ENCODE measurements around the gene VEZF1. TPM values are rescaled to one million over a fixed set of nuclear protein-coding genes. Genes with fewer than 3 reads are reported as not detected.
"Not testable (repeated sequence)": the region's sequence is repeated elsewhere in the genome, so short reads cannot be mapped to it uniquely, and the experiment has no call there.

The VEZF1 gene
- total RNA-seq, 5 donors from 2014 or later (not counting 1 experiment from before 2014, with no cell fraction given) = 43.1 to 68.1 (median 63.8) TPM

DNA sequence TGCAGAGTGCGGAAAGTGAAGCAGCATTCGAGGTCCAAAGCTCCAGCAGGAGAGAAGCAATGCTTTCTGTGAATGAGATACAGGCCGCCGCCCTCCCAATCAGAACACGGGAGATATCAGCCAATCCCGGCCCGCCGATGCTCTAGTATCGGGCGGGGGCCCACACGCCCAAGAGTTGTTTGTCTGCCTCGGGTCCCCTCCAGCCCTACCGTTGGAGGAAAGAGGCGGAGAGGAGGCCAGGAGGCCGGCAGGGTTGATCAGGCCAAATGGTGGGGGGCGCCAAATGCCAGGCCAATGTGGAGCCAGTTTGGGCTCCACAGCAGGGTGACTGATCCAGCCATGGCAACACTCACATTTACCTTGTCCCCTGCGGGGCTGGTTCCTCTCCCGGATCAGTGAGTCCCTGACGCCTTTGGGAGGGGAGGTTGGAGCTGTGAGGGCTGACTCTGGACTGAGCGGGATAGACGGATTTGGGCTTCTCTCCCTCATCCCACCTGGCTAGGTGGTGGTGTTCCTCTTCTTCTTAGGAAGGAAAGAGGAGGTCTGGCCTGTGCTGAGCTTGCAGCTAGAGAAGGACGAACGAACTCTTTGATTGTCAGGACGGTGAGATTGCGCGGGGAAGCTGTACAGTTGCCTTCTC lies 22.4 kb downstream of the VEZF1 start:
- no peaks in the 10 kb centered on the region for H3K9me3 ChIP-seq
- H3K4me3 Mint-ChIP-seq = no peak overlapping the region
- H3K9me3 Mint-ChIP-seq = no peaks in the 10 kb centered on the region
- H3K36me3 Mint-ChIP-seq = no peaks in the 10 kb centered on the region
- no peaks in the 10 kb centered on the region for H3K36me3 ChIP-seq (ENCODE audit: control insufficient read depth in 2 of 2, extremely low read depth in 1 of 2, insufficient read depth in 1 of 2, low read length in 1 of 2)
- H3K27me3 ChIP-seq (replicated peaks in 1 of 2; ENCODE audit: control insufficient read depth in 2 of 2, extremely low read depth in 1 of 2, insufficient read depth in 2 of 2, low read length in 1 of 2) = peaks cover 0 to 7% of the 10 kb centered on the region in 2 experiments
- no peak overlapping the region for H3K4me3 ChIP-seq (ENCODE audit: control insufficient read depth in 1 of 2, extremely low read depth in 1 of 2, low read length in 1 of 2)
- POLR2A ChIA-PET = no interaction called here
- no peak overlapping the region for H3K27ac Mint-ChIP-seq
- CTCF ChIA-PET = no interaction called here
- H3K27ac ChIP-seq (ENCODE audit: low read length) = no peak overlapping the region
- H3K4me1 ChIP-seq (ENCODE audit: control insufficient read depth in 1 of 2, extremely low read depth in 1 of 2, insufficient read depth in 2 of 2, low read length in 2 of 2) = no peaks in the 10 kb centered on the region
- peaks cover 0 to 3% of the 10 kb centered on the region in 2 donors for H3K27me3 Mint-ChIP-seq
- no peaks in the 10 kb centered on the region for H3K4me1 Mint-ChIP-seq
- DNase-seq (no peak), ATAC-seq (replicated peaks in 1 of 4) (no peak)
- 94% methylated on average over 21 of the region's 26 CpGs for WGBS (ENCODE audit: insufficient coverage)

DNA sequence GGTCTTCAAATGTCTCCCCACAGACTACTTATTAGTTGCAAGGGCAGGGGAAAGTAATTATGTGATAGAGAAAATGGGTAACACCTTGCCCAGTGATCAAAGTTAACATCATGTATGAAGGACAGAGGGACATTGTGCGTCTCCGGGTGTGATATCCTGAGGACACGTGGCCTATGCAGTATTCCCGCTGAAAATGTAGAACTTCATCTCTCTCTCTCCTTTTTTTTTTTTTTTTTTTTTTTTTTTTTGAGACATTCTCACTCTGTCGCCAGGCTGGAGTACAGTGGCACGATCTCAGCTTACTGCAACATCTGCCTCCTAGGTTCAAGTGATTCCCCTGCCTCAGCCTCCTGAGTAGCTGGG lies 24.9 kb downstream of the VEZF1 start:
- Mint-ChIP-seq H3K36me3 (no peaks in the 10 kb centered on the region), H3K4me1 (no peaks in the 10 kb centered on the region), H3K27me3 (peaks cover 0 to 11% of the 10 kb centered on the region in 2 donors), H3K27ac (no peak overlapping the region), H3K9me3 (no peaks in the 10 kb centered on the region), H3K4me3 (no peak overlapping the region)
- Histone ChIP-seq H3K27me3 (replicated peaks in 1 of 2; ENCODE audit: control insufficient read depth in 2 of 2, extremely low read depth in 1 of 2, insufficient read depth in 2 of 2, low read length in 1 of 2) (peaks cover 0 to 17% of the 10 kb centered on the region in 2 experiments), H3K27ac (ENCODE audit: low read length) (no peak overlapping the region), H3K4me1 (ENCODE audit: control insufficient read depth in 1 of 2, extremely low read depth in 1 of 2, insufficient read depth in 2 of 2, low read length in 2 of 2) (no peaks in the 10 kb centered on the region), H3K4me3 (ENCODE audit: control insufficient read depth in 1 of 2, extremely low read depth in 1 of 2, low read length in 1 of 2) (no peak overlapping the region), H3K36me3 (ENCODE audit: control insufficient read depth in 2 of 2, extremely low read depth in 1 of 2, insufficient read depth in 1 of 2, low read length in 1 of 2) (no peaks in the 10 kb centered on the region), H3K9me3 (no peaks in the 10 kb centered on the region)
- ATAC-seq (replicated peaks in 1 of 4) = no peak
- ChIA-PET POLR2A (no interaction called here), CTCF (no interaction called here)
- no peak for DNase-seq
- WGBS (ENCODE audit: insufficient coverage) = no CpG with 5 or more reads among the region's 6 CpGs

DNA sequence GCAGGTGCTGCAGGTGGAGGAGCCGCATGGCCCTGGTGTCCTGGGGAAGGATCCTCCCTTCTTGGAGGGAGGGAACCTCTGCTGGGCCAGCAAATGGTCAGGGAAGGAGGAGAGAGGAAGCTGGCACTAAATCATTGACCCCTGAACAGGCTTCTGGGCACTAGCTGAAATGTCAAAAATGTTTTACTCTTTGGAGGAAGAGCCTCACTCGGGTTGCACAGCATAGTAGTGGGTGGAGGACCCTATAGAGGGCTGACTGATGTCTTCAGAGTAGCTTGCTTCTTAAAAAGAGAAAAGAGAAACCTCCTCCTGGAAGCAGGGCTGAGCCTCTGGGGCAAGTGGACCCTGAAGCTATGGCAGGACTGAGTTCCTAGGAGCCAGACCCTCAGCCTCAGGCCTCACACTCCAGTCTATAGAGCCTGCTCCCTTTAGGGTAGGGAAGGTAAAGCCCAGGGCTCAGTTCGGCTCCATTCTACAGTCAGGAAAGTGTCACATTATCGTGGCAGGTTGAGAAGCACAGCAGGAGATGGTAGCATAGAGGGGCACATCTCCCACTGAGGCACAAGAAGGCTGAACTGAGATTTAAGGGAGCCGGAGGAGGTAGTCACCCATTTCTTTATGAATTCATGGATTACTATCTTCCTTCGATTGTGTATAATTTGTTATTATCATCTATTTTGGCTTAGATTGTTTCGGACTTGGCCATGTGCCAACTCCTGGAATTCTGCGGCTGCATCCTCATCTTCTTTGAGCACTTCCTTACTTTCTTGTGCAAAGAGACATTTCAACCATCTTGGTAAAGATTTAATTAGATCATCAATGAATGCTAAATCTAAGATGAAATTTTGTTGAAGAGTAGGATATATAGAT lies 25.5 kb downstream of the VEZF1 start:
- POLR2A ChIA-PET = interaction anchor here in 1 of 2 donors (0.6 kb wide), 1 partner anchor 40 kb away, joined by 3 read pairs; no protein-coding TSS in a partner anchor
- ATAC-seq (replicated peaks in 1 of 4) = no peak
- 80% methylated on average over 1 of the region's 8 CpGs for WGBS (ENCODE audit: insufficient coverage)

DNA sequence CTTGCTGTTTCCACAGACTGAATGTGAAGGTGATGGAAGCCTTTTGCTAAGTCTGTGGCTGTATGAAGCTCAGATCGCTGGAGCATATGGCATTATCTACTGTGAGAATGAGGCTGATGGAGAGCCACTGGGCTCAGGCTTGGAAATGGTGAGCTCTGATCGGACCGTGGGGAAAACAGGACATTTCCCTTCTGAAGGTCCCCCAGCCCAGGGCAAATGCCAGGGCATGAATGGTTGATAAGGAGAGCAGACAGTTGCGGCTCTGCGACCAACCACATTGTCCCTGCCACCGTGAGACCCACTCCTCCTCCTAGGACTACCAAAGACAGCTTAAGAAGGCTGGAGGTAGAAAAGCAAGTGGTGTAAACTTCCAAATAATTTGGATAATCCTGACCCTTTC lies 28.1 kb downstream of the VEZF1 start:
- no peak for ATAC-seq (replicated peaks in 1 of 4)
- Mint-ChIP-seq H3K36me3 (no peaks in the 10 kb centered on the region), H3K9me3 (no peaks in the 10 kb centered on the region), H3K27me3 (peaks cover 7 to 18% of the 10 kb centered on the region in 2 donors), H3K4me1 (peaks cover 17 to 21% (median 18%) of the 10 kb centered on the region in 3 donors), H3K27ac (no peak overlapping the region), H3K4me3 (no peak overlapping the region)
- DNase-seq = no peak
- Histone ChIP-seq H3K36me3 (ENCODE audit: control insufficient read depth in 2 of 2, extremely low read depth in 1 of 2, insufficient read depth in 1 of 2, low read length in 1 of 2) (no peaks in the 10 kb centered on the region), H3K4me3 (ENCODE audit: control insufficient read depth in 1 of 2, extremely low read depth in 1 of 2, low read length in 1 of 2) (no peak overlapping the region), H3K27ac (ENCODE audit: low read length) (no peak overlapping the region), H3K27me3 (replicated peaks in 1 of 2; ENCODE audit: control insufficient read depth in 2 of 2, extremely low read depth in 1 of 2, insufficient read depth in 2 of 2, low read length in 1 of 2) (peaks cover 2 to 22% of the 10 kb centered on the region in 2 experiments), H3K9me3 (no peaks in the 10 kb centered on the region), H3K4me1 (ENCODE audit: control insufficient read depth in 1 of 2, extremely low read depth in 1 of 2, insufficient read depth in 2 of 2, low read length in 2 of 2) (peaks cover 7 to 15% of the 10 kb centered on the region in 2 experiments)
- CTCF ChIA-PET = interaction anchor here (0.6 to 1.1 kb wide), 2 partner anchors 13 to 62 kb away, joined by 3 read pairs; no protein-coding TSS in a partner anchor
- 88% methylated on average over 3 of the region's 6 CpGs for WGBS (ENCODE audit: insufficient coverage)
- POLR2A ChIA-PET = interaction anchor here (0.6 to 0.8 kb wide), 2 partner anchors 14 to 119 kb away, joined by 3 to 5 read pairs; no protein-coding TSS in a partner anchor

More for the DNA sequence above, 25.5 kb downstream of the VEZF1 start:
- H3K27ac ChIP-seq (ENCODE audit: low read length) = no peak overlapping the region
- no peaks in the 10 kb centered on the region for H3K9me3 Mint-ChIP-seq
- H3K4me3 ChIP-seq (ENCODE audit: control insufficient read depth in 1 of 2, extremely low read depth in 1 of 2, low read length in 1 of 2) = no peak overlapping the region
- peaks cover 3 to 6% (median 3%) of the 10 kb centered on the region in 3 donors for H3K4me1 Mint-ChIP-seq
- DNase-seq = no peak
- no peaks in the 10 kb centered on the region for H3K36me3 ChIP-seq (ENCODE audit: control insufficient read depth in 2 of 2, extremely low read depth in 1 of 2, insufficient read depth in 1 of 2, low read length in 1 of 2)
- peaks cover 0 to 17% of the 10 kb centered on the region in 2 experiments for H3K27me3 ChIP-seq (replicated peaks in 1 of 2; ENCODE audit: control insufficient read depth in 2 of 2, extremely low read depth in 1 of 2, insufficient read depth in 2 of 2, low read length in 1 of 2)
- CTCF ChIA-PET = interaction anchor here in 1 of 2 donors (0.7 kb wide), 1 partner anchor 37 kb away, joined by 3 read pairs; no protein-coding TSS in a partner anchor
- H3K36me3 Mint-ChIP-seq = no peaks in the 10 kb centered on the region
- no peak overlapping the region for H3K27ac Mint-ChIP-seq
- H3K4me1 ChIP-seq (ENCODE audit: control insufficient read depth in 1 of 2, extremely low read depth in 1 of 2, insufficient read depth in 2 of 2, low read length in 2 of 2) = no peaks in the 10 kb centered on the region
- no peaks in the 10 kb centered on the region for H3K9me3 ChIP-seq
- H3K4me3 Mint-ChIP-seq = no peak overlapping the region
- peaks cover 2 to 11% of the 10 kb centered on the region in 2 donors for H3K27me3 Mint-ChIP-seq

DNA sequence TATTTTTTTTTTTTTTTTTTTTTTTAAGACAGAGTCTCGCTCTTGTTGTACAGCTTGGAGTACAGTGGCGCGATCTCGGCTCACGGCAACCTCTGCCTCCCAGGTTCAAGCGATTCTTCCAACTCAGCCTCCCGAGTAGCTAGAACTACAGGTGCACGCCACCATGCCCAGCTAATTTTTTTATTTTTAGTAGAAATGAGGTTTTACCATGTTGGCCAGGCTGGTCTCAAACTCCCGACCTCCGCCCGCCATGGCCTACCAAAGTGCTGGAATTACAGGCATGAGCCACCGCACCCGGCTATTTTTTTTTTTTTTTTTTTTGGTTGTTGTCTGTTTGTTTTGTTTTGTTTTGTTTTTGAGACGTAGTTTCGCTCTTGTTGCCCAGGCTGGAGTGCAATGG lies 29.7 kb downstream of the VEZF1 start:
- H3K4me3 ChIP-seq (ENCODE audit: control insufficient read depth in 1 of 2, extremely low read depth in 1 of 2, low read length in 1 of 2); ATAC-seq (replicated peaks in 1 of 4); H3K9me3 Mint-ChIP-seq; DNase-seq; H3K36me3 ChIP-seq (ENCODE audit: control insufficient read depth in 2 of 2, extremely low read depth in 1 of 2, insufficient read depth in 1 of 2, low read length in 1 of 2); H3K27ac Mint-ChIP-seq; H3K36me3 Mint-ChIP-seq; H3K27ac ChIP-seq (ENCODE audit: low read length); H3K4me3 Mint-ChIP-seq; H3K9me3 ChIP-seq: not testable (repeated sequence)
- Mint-ChIP-seq H3K4me1 (peaks cover 19 to 21% (median 21%) of the 10 kb centered on the region in 3 donors), H3K27me3 (peaks cover 10 to 25% of the 10 kb centered on the region in 2 donors)
- H3K27me3 ChIP-seq (replicated peaks in 1 of 2; ENCODE audit: control insufficient read depth in 2 of 2, extremely low read depth in 1 of 2, insufficient read depth in 2 of 2, low read length in 1 of 2) = peaks cover 2 to 34% of the 10 kb centered on the region in 2 experiments
- peaks cover 7 to 20% of the 10 kb centered on the region in 2 experiments for H3K4me1 ChIP-seq (ENCODE audit: control insufficient read depth in 1 of 2, extremely low read depth in 1 of 2, insufficient read depth in 2 of 2, low read length in 2 of 2)
- WGBS (ENCODE audit: insufficient coverage) = no CpG with 5 or more reads among the region's 15 CpGs
- ChIA-PET CTCF (interaction anchor here in 1 of 2 donors (0.6 to 0.7 kb wide), 3 partner anchors 15 to 717 kb away, joined by 3 to 8 read pairs (median 4); no protein-coding TSS in a partner anchor), POLR2A (interaction anchor here (0.7 kb wide), 3 partner anchors 10 to 30 kb away, joined by 3 to 11 read pairs (median 9); no protein-coding TSS in a partner anchor)

DNA sequence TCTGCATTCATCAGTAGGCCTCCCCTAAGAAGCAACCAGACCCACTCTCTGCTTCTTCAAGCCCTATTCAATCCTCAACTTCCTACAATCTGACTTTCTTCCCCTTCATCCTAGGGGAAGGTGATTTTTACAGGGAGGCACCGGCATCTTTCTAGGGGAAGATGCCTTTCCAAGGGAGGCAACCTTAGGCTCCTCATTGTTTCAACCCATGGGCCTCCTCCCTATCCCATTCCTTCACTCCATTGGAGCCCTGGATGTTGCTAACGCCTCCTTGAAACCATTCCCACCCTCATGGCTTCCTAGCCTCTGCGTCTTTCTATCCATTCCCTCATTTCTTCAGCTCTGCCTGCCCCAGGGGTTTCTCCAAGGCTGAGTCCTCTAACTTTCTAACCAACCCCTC lies 30.2 kb downstream of the VEZF1 start:
- ChIA-PET CTCF (interaction anchor here in 1 of 2 donors (0.7 kb wide), 1 partner anchor 97 kb away, joined by 8 read pairs; no protein-coding TSS in a partner anchor), POLR2A (interaction anchor here in 1 of 2 donors (0.7 kb wide), 1 partner anchor 14 kb away, joined by 11 read pairs; no protein-coding TSS in a partner anchor)
- no peak overlapping the region for H3K4me3 ChIP-seq (ENCODE audit: control insufficient read depth in 1 of 2, extremely low read depth in 1 of 2, low read length in 1 of 2)
- H3K36me3 ChIP-seq (ENCODE audit: control insufficient read depth in 2 of 2, extremely low read depth in 1 of 2, insufficient read depth in 1 of 2, low read length in 1 of 2) = no peaks in the 10 kb centered on the region
- peaks cover 7 to 20% of the 10 kb centered on the region in 2 experiments for H3K4me1 ChIP-seq (ENCODE audit: control insufficient read depth in 1 of 2, extremely low read depth in 1 of 2, insufficient read depth in 2 of 2, low read length in 2 of 2)
- DNase-seq (no peak), ATAC-seq (replicated peaks in 1 of 4) (no peak)
- peaks cover 2 to 34% of the 10 kb centered on the region in 2 experiments for H3K27me3 ChIP-seq (replicated peaks in 1 of 2; ENCODE audit: control insufficient read depth in 2 of 2, extremely low read depth in 1 of 2, insufficient read depth in 2 of 2, low read length in 1 of 2)
- peaks cover 19 to 22% (median 21%) of the 10 kb centered on the region in 3 donors for H3K4me1 Mint-ChIP-seq
- H3K4me3 Mint-ChIP-seq = peak overlapping the region in 1 of 3 donors; percentile 16
- no peak overlapping the region for H3K27ac Mint-ChIP-seq
- H3K36me3 Mint-ChIP-seq = no peaks in the 10 kb centered on the region
- WGBS (ENCODE audit: insufficient coverage) = no CpG with 5 or more reads among the region's 3 CpGs
- H3K9me3 ChIP-seq = no peaks in the 10 kb centered on the region
- no peaks in the 10 kb centered on the region for H3K9me3 Mint-ChIP-seq
- no peak overlapping the region for H3K27ac ChIP-seq (ENCODE audit: low read length)
- H3K27me3 Mint-ChIP-seq = peaks cover 10 to 30% of the 10 kb centered on the region in 2 donors

Data from T-cell (primary cell).